CD4-positive, alpha-beta T cell (primary cell): ENCODE measurements around the gene PNLDC1. TPM values are rescaled to one million over a fixed set of nuclear protein-coding genes. Genes with fewer than 3 reads are reported as not detected.

Source experiments
- ATAC-seq: fragments of 200-7000 bp; cut with Tn5 transposase; one replicate; pipeline ENCODE4 v1.10.0; 2022; ENCODE audit warnings: mild to moderate bottlenecking; ENCODE audit not compliant: poor library complexity
- CTCF ChIA-PET: fragments of 350-600 bp; sonication (Branson Sonifier 250); formaldehyde crosslinking; loops from one replicate; lab custom pipeline; 2021; ENCODE audit warnings: antibody characterized with exemption, inconsistent platforms; lab: Charles Lee
- POLR2A ChIA-PET: fragments of 350-600 bp; sonication (Branson Sonifier 250); formaldehyde crosslinking; loops from one replicate; lab custom pipeline; 2021; ENCODE audit warnings: antibody characterized with exemption, inconsistent platforms; lab: Charles Lee
- DNase-seq, 14 experiments: peaks; one replicate each; pipeline ENCODE4 v3.0.0-alpha.2; 2013 to 2020; ENCODE audit warnings: mixed read lengths in 2 of 14
- H3K27ac ChIP-seq, 2 donors: one replicate each; pipeline versions ENCODE4 v1.5.1 to v1.7.0; 2013; ENCODE audit warnings: low read length in 2 of 2, low read depth in 1 of 2, mild to moderate bottlenecking in 1 of 2
- H3K27me3 ChIP-seq, 2 experiments: 1 replicate in 1 of 2; 2 replicates in 1 of 2; pipeline versions ENCODE4 v1.6.1 to v1.7.0; 2013; ENCODE audit warnings: low read length in 2 of 2, control low read depth in 1 of 2, mild to moderate bottlenecking in 1 of 2, moderate library complexity in 1 of 2; ENCODE audit not compliant: insufficient read depth in 2 of 2, control insufficient read depth in 1 of 2
- H3K36me3 ChIP-seq: one replicate; pipeline ENCODE4 v1.6.1; 2013; ENCODE audit warnings: low read length, control low read depth; ENCODE audit not compliant: insufficient read depth
- H3K4me1 ChIP-seq: one replicate; pipeline ENCODE4 v1.6.1; 2013; ENCODE audit warnings: low read length, control low read depth; ENCODE audit not compliant: insufficient read depth
- H3K4me3 ChIP-seq: one replicate; pipeline ENCODE4 v1.5.1; 2013; ENCODE audit warnings: mild to moderate bottlenecking, low read length, moderate library complexity
- H3K9me3 ChIP-seq, 2 experiments: 1 replicate in 1 of 2; 2 replicates in 1 of 2; pipeline versions ENCODE4 v1.6.1 to v1.7.0; 2013; ENCODE audit warnings: low read length in 2 of 2, mild to moderate bottlenecking in 2 of 2, control low read depth in 1 of 2, moderate library complexity in 1 of 2; ENCODE audit not compliant: control insufficient read depth in 1 of 2, insufficient read depth in 1 of 2
- H3K27ac Mint-ChIP-seq: one replicate; pipeline ENCODE4 v1.8.0; 2020; ENCODE audit warnings: mixed read lengths
- H3K27me3 Mint-ChIP-seq: one replicate; pipeline ENCODE4 v1.8.0; 2021; ENCODE audit warnings: mixed read lengths
- H3K36me3 Mint-ChIP-seq: one replicate; pipeline ENCODE4 v1.8.0; 2021; ENCODE audit warnings: low read depth, mixed read lengths
- H3K4me1 Mint-ChIP-seq: one replicate; pipeline ENCODE4 v1.8.0; 2021; ENCODE audit warnings: low read depth, mixed read lengths
- H3K4me3 Mint-ChIP-seq: one replicate; pipeline ENCODE4 v1.8.0; 2020; ENCODE audit warnings: mild to moderate bottlenecking, mixed read lengths
- H3K9me3 Mint-ChIP-seq: one replicate; pipeline ENCODE4 v1.8.0; 2020; ENCODE audit warnings: mixed read lengths
- intact Hi-C, 2 experiments: fragments of 100-400 bp; cut with DNase I in 1 of 2; cut with micrococcal nuclease in 1 of 2; formaldehyde crosslinking; loops; one replicate each; pipeline versions ENCODE4 v1.15.1 to v1.9.0; 2023 to 2025; cut with DNase I, micrococcal nuclease
- total RNA-seq, 174 experiments: library from RNA in 2 of 174; stranded (reverse) in 2 of 174; gene quantifications; one replicate each; pipeline ENCODE4 v1.2.3 and lab custom pipeline; 2021 to 2026
- TF ChIP-seq, protein P1 (sequence below): fragments of 200-600 bp; IDR thresholded peaks from one replicate; pipeline ENCODE4 v1.8.0; 2022; ENCODE audit warnings: antibody characterized with exemption, mild to moderate bottlenecking

PNLDC1 gene
- total RNA-seq, 2 experiments from 2014 or later, result 0.14 TPM; not detected in 1

DNA sequence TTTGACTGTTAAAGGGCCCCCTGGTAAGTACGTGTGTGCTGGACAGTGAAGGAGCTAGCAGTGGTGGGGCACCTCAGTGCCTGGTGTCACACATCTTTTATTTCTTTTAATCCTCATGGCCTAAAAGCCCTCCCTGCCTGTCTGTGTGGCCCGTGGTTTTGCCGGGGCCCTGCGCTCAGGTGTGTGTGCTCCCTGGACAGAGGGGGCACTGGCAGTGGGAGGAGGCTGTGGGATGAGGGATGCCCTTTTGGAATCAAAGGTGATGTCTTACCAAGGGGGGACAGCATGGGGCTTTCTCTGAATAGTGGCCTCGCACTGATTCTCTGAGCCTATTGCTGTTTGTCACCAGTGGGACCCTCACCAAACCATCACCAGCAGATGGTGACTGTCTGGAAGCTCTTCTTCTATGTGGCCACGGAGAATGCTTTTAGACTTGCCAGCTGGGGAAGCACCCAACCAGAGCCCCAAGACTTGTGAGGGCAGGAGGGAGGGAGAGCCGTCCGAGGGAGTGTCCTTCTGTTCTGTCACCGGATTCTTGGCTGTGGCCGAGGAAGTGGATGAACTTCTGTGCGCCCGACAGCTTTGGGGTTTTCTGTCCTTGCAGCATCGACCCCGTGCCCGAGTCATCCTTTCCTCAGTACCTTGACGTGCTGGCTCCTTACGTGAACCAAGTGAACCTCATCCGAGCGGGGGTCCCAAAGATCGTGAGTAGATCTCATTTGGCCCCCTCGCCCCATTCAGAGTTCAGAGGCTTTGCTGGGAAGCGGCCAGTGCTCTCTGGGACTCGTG, 18.1 kb downstream of the PNLDC1 start:
- ChIA-PET POLR2A (interaction anchor here (3.4 kb wide), 1 partner anchor 28 kb away, joined by 37 read pairs; the partner anchor contains the start of genes MRPL18 and TCP1), CTCF (no interaction called here)
- no peak overlapping the region for H3K27ac Mint-ChIP-seq
- no peak overlapping the region for H3K4me3 Mint-ChIP-seq
- ATAC-seq, result no peak
- Histone ChIP-seq H3K27ac (no peak overlapping the region), H3K4me3 (no peak overlapping the region), H3K4me1 (peaks cover 24% of the 10 kb centered on the region), H3K27me3 (no peaks in the 10 kb centered on the region), H3K36me3 (no peaks in the 10 kb centered on the region), H3K9me3 (no peaks in the 10 kb centered on the region)
- H3K27me3 Mint-ChIP-seq, result no peaks in the 10 kb centered on the region
- no peaks in the 10 kb centered on the region for H3K36me3 Mint-ChIP-seq
- peaks cover 30% of the 10 kb centered on the region for H3K4me1 Mint-ChIP-seq
- intact Hi-C loops, result no loop called here
- H3K9me3 Mint-ChIP-seq, result no peaks in the 10 kb centered on the region
- DNase-seq, result peak in 1 of 14 experiments; percentile 21
- TF ChIP-seq, protein P1, sequence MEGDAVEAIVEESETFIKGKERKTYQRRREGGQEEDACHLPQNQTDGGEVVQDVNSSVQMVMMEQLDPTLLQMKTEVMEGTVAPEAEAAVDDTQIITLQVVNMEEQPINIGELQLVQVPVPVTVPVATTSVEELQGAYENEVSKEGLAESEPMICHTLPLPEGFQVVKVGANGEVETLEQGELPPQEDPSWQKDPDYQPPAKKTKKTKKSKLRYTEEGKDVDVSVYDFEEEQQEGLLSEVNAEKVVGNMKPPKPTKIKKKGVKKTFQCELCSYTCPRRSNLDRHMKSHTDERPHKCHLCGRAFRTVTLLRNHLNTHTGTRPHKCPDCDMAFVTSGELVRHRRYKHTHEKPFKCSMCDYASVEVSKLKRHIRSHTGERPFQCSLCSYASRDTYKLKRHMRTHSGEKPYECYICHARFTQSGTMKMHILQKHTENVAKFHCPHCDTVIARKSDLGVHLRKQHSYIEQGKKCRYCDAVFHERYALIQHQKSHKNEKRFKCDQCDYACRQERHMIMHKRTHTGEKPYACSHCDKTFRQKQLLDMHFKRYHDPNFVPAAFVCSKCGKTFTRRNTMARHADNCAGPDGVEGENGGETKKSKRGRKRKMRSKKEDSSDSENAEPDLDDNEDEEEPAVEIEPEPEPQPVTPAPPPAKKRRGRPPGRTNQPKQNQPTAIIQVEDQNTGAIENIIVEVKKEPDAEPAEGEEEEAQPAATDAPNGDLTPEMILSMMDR, result no peak

DNA sequence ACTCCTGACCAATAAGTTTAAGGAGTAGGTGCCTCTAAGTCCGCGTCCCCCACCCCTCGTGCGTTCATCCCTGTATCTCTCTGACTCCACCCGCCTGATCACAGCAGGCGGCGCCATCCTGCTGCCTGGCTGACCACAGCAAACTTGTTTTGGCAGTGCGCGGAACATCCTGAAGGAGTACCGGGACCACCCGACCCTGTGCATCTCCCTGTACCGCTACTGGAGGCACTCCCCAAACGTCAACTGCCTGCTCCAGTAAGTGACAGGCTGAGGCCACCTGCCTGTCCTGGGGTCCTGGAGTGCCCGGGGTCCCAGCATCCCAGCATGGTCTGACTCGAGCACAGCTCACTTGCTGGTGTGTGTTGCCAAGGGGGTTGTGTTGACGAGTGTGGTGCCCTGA, 19.0 kb downstream of the PNLDC1 start:
- peaks cover 0 to 3% of the 10 kb centered on the region in 2 experiments for H3K9me3 ChIP-seq
- TF ChIP-seq, protein P1, result no peak
- DNase-seq, result no peak
- POLR2A ChIA-PET, result interaction anchor here (3.4 kb wide), 1 partner anchor 29 kb away, joined by 37 read pairs; the partner anchor contains the start of genes MRPL18 and TCP1
- peaks cover 30% of the 10 kb centered on the region for H3K4me1 Mint-ChIP-seq
- H3K4me3 Mint-ChIP-seq, result peak overlapping the region; percentile 83
- intact Hi-C loops, result no loop called here
- no peaks in the 10 kb centered on the region for H3K27me3 Mint-ChIP-seq
- ATAC-seq, result no peak
- H3K9me3 Mint-ChIP-seq, result no peaks in the 10 kb centered on the region
- H3K36me3 ChIP-seq, result no peaks in the 10 kb centered on the region
- CTCF ChIA-PET, result interaction anchor here (1.4 kb wide), 1 partner anchor 128 kb away, joined by 3 read pairs; no protein-coding TSS in a partner anchor
- peaks cover 24% of the 10 kb centered on the region for H3K4me1 ChIP-seq
- H3K36me3 Mint-ChIP-seq, result no peaks in the 10 kb centered on the region
- H3K27me3 ChIP-seq, result no peaks in the 10 kb centered on the region
- peak overlapping the region; percentile 81 for H3K27ac Mint-ChIP-seq
- peak overlapping the region in 1 of 2 donors; percentile 53 for H3K27ac ChIP-seq
- H3K4me3 ChIP-seq, result no peak overlapping the region

DNA sequence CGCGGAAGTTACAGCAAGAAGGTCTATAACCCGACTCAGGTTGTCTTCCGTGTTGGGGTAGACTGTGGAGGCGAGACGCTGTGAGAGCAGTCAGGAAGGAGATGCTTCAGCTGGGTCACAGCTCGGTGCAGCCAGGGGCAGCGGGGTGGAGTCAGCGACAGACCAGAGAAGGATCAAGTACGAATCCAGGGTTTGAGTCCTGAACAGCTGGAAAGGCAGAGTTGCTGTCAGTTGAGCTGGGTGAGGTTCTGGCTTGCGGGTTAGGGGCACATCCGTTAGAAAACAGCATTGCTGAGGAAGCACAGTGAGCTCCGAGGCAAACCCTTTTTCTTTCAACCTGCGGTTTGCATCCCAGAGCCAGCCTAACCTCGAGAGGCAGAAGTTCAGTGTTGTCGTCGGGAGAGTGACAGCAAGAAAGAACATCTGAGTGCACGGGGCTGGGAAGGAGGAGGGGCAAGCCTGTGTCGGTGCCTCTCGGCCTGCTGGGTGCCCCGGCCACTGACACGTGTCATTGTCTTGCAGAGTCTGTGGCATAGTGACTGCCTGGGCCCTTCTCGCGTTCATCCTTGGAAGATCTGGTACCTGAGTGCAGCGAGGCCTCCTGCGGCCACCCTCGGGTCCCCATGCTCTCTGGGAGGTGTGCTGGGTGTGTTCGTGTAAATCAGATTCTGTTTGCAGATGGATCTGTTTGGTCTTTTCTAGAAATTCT, 20.0 kb downstream of the PNLDC1 start:
- H3K9me3 ChIP-seq, result peaks cover 0 to 3% of the 10 kb centered on the region in 2 experiments
- peak overlapping the region; percentile 47 for H3K4me3 ChIP-seq
- Mint-ChIP-seq H3K27ac (peak overlapping the region; percentile 81), H3K27me3 (no peaks in the 10 kb centered on the region), H3K4me3 (peak overlapping the region; percentile 83), H3K4me1 (peaks cover 30% of the 10 kb centered on the region), H3K9me3 (no peaks in the 10 kb centered on the region), H3K36me3 (no peaks in the 10 kb centered on the region)
- peak; percentile 85 for ATAC-seq
- peak overlapping the region; percentile 33 to 53 for H3K27ac ChIP-seq
- TF ChIP-seq, protein P1, result no peak
- peak in 12 of 14 experiments; percentile 5 to 64 (median 36) for DNase-seq
- POLR2A ChIA-PET, result interaction anchor here (0.6 to 3.4 kb wide), 6 partner anchors 13 to 951 kb away, joined by 3 to 37 read pairs (median 4); partner anchors contain the start of genes MRPL18, TCP1 and WTAP
- H3K36me3 ChIP-seq, result no peaks in the 10 kb centered on the region
- CTCF ChIA-PET, result interaction anchor here (1.4 kb wide), 1 partner anchor 129 kb away, joined by 3 read pairs; no protein-coding TSS in a partner anchor
- H3K27me3 ChIP-seq, result no peaks in the 10 kb centered on the region
- intact Hi-C loops, result no loop called here
- H3K4me1 ChIP-seq, result peaks cover 24% of the 10 kb centered on the region
